ENCODE measurements around the gene SEC31A. TPM values are rescaled to one million over a fixed set of nuclear protein-coding genes. Genes with fewer than 3 reads are reported as not detected.
A peak's percentile ranks its signal among the peaks of the same experiment; 100 is the strongest.

Gene SEC31A
- total and polyA plus RNA-seq, 12 donors = 82.5 to 163 (median 122) TPM

DNA sequence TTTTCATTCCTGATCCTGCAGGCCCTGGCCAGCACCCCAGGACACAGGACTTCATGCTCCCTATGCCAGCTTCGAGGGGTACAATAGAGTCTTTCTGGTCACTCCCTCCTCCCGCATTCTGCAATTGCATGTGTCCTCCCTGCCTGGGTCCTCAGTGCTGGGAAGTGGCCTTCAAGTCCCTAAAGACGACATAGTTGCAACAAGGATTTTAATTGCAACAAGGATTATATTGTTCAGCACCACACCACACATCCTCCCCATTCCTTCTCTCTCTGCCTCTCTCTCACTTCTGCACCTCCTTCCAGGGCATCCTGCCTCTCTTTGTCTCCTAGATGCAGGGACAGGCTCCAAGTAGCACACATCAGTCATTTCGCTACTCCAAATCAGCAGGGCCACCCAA is 117.9 kb downstream of the SEC31A start:
- Histone ChIP-seq H3K4me3 (no peak overlapping the region), H3K9me3 (no peaks in the 10 kb centered on the region), H3K27ac (no peak overlapping the region), H3K4me1 (peaks cover 0 to 9% (median 0%) of the 10 kb centered on the region in 9 donors), H3K36me3 (no peaks in the 10 kb centered on the region), H3K27me3 (peaks cover 0 to 3% (median 0%) of the 10 kb centered on the region in 7 donors)
- no peak for DNase-seq
- no peak for ATAC-seq
- TF ChIP-seq, protein P1, sequence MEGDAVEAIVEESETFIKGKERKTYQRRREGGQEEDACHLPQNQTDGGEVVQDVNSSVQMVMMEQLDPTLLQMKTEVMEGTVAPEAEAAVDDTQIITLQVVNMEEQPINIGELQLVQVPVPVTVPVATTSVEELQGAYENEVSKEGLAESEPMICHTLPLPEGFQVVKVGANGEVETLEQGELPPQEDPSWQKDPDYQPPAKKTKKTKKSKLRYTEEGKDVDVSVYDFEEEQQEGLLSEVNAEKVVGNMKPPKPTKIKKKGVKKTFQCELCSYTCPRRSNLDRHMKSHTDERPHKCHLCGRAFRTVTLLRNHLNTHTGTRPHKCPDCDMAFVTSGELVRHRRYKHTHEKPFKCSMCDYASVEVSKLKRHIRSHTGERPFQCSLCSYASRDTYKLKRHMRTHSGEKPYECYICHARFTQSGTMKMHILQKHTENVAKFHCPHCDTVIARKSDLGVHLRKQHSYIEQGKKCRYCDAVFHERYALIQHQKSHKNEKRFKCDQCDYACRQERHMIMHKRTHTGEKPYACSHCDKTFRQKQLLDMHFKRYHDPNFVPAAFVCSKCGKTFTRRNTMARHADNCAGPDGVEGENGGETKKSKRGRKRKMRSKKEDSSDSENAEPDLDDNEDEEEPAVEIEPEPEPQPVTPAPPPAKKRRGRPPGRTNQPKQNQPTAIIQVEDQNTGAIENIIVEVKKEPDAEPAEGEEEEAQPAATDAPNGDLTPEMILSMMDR (IDR thresholded peaks at IDR 0.05) = no peak
- 67 to 82% methylated on average over 4 of the region's 4 CpGs for WGBS, 2 donors
- intact Hi-C loops (cut with DNase I) = no loop called here

- no peak overlapping the region for H3K27ac ChIP-seq
- no peaks in the 10 kb centered on the region for H3K36me3 ChIP-seq
- no peak overlapping the region for H3K4me3 ChIP-seq
- H3K4me1 ChIP-seq = peaks cover 0 to 9% (median 0%) of the 10 kb centered on the region in 9 donors
- intact Hi-C loops (cut with DNase I) = no loop called here
- TF ChIP-seq, protein P1 (IDR thresholded peaks at IDR 0.05) = no peak
- DNase-seq = no peak
- peaks cover 0 to 3% (median 0%) of the 10 kb centered on the region in 7 donors for H3K27me3 ChIP-seq
- peaks cover 0 to 12% (median 5%) of the 10 kb centered on the region in 11 donors for H3K9me3 ChIP-seq
- WGBS, 2 donors = 65 to 68% methylated on average over 3 of the region's 3 CpGs
- peak in 1 of 8 donors; percentile 31 for ATAC-seq
Observed at GRCh38 chr4:82770607-82771006, 120.3 kb downstream of the SEC31A start.

Other genes starting within 250 kb of the SEC31A start
- gene SCD5, start 92.4 kb downstream of the SEC31A start, total RNA-seq = 1 to 10 TPM; 1.7 to 5.0 (median 3.0) TPM
- gene SCD5, start 92.4 kb downstream of the SEC31A start, polyA plus RNA-seq = 1 to 10 TPM; 3.8 to 6.7 TPM
- 1 to 10 TPM; 3.5 to 9.1 (median 6.2) TPM for gene THAP9, start 9.6 kb upstream of the SEC31A start, total RNA-seq
- gene THAP9, start 9.6 kb upstream of the SEC31A start, polyA plus RNA-seq = 1 to 10 TPM; 1.9 to 5.4 TPM
- 1 to 10 TPM; 6.0 to 9.4 (median 9.0) TPM for gene LIN54, start 119.7 kb upstream of the SEC31A start, total RNA-seq
- 1 to 10 TPM; 1.5 to 1.9 TPM for gene LIN54, start 119.7 kb upstream of the SEC31A start, polyA plus RNA-seq
- 10 to 100 TPM; 48.1 to 65.1 (median 57.5) TPM for gene COPS4, start 144.0 kb upstream of the SEC31A start, total RNA-seq
- 10 to 100 TPM; 12.5 to 40.3 TPM for gene COPS4, start 144.0 kb upstream of the SEC31A start, polyA plus RNA-seq
- 1 to 10 TPM in 3 of 10 donors, under 1 TPM in 7; 0.39 to 9.4 (median 0.66) TPM for gene PLAC8, start 223.6 kb upstream of the SEC31A start, total RNA-seq
- under 1 TPM; 0.51 to 0.64 TPM for gene PLAC8, start 223.6 kb upstream of the SEC31A start, polyA plus RNA-seq

Data from heart right ventricle (tissue), 16 donors.